GM19035 (cell line): ENCODE data around the gene PRM1.
"Not testable (repeated sequence)": the region's sequence is repeated elsewhere in the genome, so short reads cannot be mapped to it uniquely, and the experiment has no call there.

Experiments used
- ATAC-seq: cut with Tn5 transposase; IDR thresholded peaks from one replicate; pipeline ENCODE4 v1.9.1; 2021; ENCODE audit not compliant: unreplicated experiment

PRM1 gene

GRCh38 chr16:11314309-11314894 lies 33.3 kb upstream of the PRM1 start:
- no peak for ATAC-seq

GRCh38 chr16:11313493-11314308 lies 32.6 kb upstream of the PRM1 start:
- no peak for ATAC-seq

GRCh38 chr16:11312718-11313492 lies 31.8 kb upstream of the PRM1 start:
- ATAC-seq = no peak

- ATAC-seq = peak; percentile 38
These were observed 29.9 kb upstream of the PRM1 start for GRCh38 chr16:11310997-11311561.

GRCh38 chr16:11310634-11310977 lies 29.5 kb upstream of the PRM1 start:
- ATAC-seq = no peak

GRCh38 chr16:11309895-11310633 lies 28.9 kb upstream of the PRM1 start:
- ATAC-seq = peak; percentile 35

- peak; percentile 32 for ATAC-seq
These were observed 27.6 kb upstream of the PRM1 start for GRCh38 chr16:11308493-11309283.

GRCh38 chr16:11307639-11308492 lies 26.7 kb upstream of the PRM1 start:
- no peak for ATAC-seq

- no peak for ATAC-seq
These were observed 26.0 kb upstream of the PRM1 start for GRCh38 chr16:11306997-11307638.

- ATAC-seq = no peak
These were observed 25.3 kb upstream of the PRM1 start for GRCh38 chr16:11306381-11306780.

- no peak for ATAC-seq
These were observed 22.4 kb upstream of the PRM1 start for GRCh38 chr16:11303405-11304138.

- no peak for ATAC-seq
These were observed 21.8 kb upstream of the PRM1 start for GRCh38 chr16:11302977-11303376.

GRCh38 chr16:11301645-11302501 lies 20.7 kb upstream of the PRM1 start:
- ATAC-seq = no peak

- ATAC-seq = no peak
These were observed 19.4 kb upstream of the PRM1 start for GRCh38 chr16:11300560-11300892.

GRCh38 chr16:11299865-11300559 lies 18.9 kb upstream of the PRM1 start:
- ATAC-seq = no peak

- ATAC-seq = not testable (repeated sequence)
These were observed 17.9 kb upstream of the PRM1 start for GRCh38 chr16:11298950-11299547.
